BE2C (cell line): ENCODE data around the gene IGFBPL1.

Experiments used
- DNase-seq: peaks from one replicate; pipeline ENCODE4 v3.0.0-alpha.2; 2020
- H3K27me3 ChIP-seq: fragments of 250-450 bp; sonication (Bioruptor Pico); 2 replicates; pipeline ENCODE4 v1.5.1; 2020; ENCODE audit warnings: mild to moderate bottlenecking
- H3K36me3 ChIP-seq: fragments of 250-450 bp; sonication (Bioruptor Pico); 2 replicates; pipeline ENCODE4 v1.5.1; 2020; ENCODE audit warnings: mild to moderate bottlenecking
- H3K4me1 ChIP-seq: fragments of 250-450 bp; sonication (Bioruptor Pico); 2 replicates; pipeline ENCODE4 v1.5.1; 2020
- H3K4me3 ChIP-seq: 2 replicates; pipeline ENCODE4 v1.5.1; 2011; ENCODE audit warnings: low read depth, low read length
- H3K9me3 ChIP-seq: fragments of 250-450 bp; sonication (Bioruptor Pico); 2 replicates; pipeline ENCODE4 v1.5.1; 2020
- TF ChIP-seq, protein P1 (sequence below): IDR thresholded peaks from 2 replicates; pipeline ENCODE4 v1.5.1; 2012; ENCODE audit warnings: mild to moderate bottlenecking, low read depth, low read length

The IGFBPL1 gene

DNA sequence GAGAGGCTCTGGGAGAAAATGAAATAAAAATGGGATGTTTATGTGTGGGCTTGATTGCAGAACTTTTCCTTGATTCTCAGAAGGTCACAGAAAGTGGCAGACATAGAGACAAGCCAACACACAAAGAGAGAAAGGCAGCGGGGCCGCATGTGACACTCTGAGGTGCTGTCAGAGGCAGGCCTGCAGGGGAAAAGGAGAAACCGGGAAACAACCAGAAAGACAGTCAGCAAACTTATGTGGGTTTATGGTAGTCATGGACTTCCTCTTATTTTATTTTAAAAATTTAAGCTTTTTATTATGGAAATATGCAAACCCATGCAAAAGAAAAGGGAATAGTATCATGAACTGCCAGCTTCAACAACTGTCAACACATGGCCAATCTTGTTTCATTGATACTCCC is 16.3 kb upstream of the IGFBPL1 start:
- H3K4me3 ChIP-seq, result no peak overlapping the region
- DNase-seq, result no peak
- no peaks in the 10 kb centered on the region; the same call in 1 of the 2 replicates for H3K9me3 ChIP-seq
- no peaks in the 10 kb centered on the region for H3K4me1 ChIP-seq
- no peaks in the 10 kb centered on the region for H3K27me3 ChIP-seq
- TF ChIP-seq, protein P1, sequence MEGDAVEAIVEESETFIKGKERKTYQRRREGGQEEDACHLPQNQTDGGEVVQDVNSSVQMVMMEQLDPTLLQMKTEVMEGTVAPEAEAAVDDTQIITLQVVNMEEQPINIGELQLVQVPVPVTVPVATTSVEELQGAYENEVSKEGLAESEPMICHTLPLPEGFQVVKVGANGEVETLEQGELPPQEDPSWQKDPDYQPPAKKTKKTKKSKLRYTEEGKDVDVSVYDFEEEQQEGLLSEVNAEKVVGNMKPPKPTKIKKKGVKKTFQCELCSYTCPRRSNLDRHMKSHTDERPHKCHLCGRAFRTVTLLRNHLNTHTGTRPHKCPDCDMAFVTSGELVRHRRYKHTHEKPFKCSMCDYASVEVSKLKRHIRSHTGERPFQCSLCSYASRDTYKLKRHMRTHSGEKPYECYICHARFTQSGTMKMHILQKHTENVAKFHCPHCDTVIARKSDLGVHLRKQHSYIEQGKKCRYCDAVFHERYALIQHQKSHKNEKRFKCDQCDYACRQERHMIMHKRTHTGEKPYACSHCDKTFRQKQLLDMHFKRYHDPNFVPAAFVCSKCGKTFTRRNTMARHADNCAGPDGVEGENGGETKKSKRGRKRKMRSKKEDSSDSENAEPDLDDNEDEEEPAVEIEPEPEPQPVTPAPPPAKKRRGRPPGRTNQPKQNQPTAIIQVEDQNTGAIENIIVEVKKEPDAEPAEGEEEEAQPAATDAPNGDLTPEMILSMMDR, result no peak
- peaks cover 3% of the 10 kb centered on the region; the same call in 1 of the 2 replicates for H3K36me3 ChIP-seq

- H3K4me1 ChIP-seq, result no peaks in the 10 kb centered on the region
Measured at GRCh38 chr9:38439916-38440301, 15.7 kb upstream of the IGFBPL1 start.

GRCh38 chr9:38439291-38439915 is 15.1 kb upstream of the IGFBPL1 start:
- Histone ChIP-seq H3K4me1 (no peaks in the 10 kb centered on the region), H3K9me3 (no peaks in the 10 kb centered on the region; the same call in 1 of the 2 replicates), H3K4me3 (no peak overlapping the region), H3K27me3 (no peaks in the 10 kb centered on the region), H3K36me3 (peaks cover 3% of the 10 kb centered on the region; the same call in 1 of the 2 replicates)
- TF ChIP-seq, protein P1, result no peak
- no peak for DNase-seq

More at GRCh38 chr9:38439916-38440301, 15.7 kb upstream of the IGFBPL1 start:
- no peak for DNase-seq
- TF ChIP-seq, protein P1, result no peak
- Histone ChIP-seq H3K27me3 (no peaks in the 10 kb centered on the region), H3K9me3 (no peaks in the 10 kb centered on the region; the same call in 1 of the 2 replicates), H3K36me3 (peaks cover 3% of the 10 kb centered on the region; the same call in 1 of the 2 replicates), H3K4me3 (no peak overlapping the region)

GRCh38 chr9:38437193-38437823 is 13.1 kb upstream of the IGFBPL1 start:
- no peak overlapping the region for H3K4me3 ChIP-seq
- no peaks in the 10 kb centered on the region for H3K27me3 ChIP-seq

DNA sequence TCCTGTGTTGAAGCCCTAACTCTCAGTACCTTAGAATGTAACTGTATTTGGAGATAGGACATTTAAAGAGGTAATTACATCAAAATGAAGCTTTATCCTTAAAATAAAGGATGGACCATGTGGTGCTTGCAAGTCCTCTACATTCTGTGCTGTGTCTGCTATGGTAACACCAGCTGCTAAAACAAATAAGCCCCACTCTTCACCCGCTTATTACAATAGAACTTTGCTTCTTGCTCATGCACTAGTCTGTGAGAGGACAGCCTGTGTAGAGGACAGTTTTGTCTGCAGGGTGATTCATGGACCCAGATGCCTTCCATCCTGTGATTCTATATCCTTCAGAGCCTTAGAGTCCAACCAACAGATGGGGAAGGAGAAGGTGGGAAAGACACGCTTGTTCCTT is 12.5 kb upstream of the IGFBPL1 start:
- no peaks in the 10 kb centered on the region for H3K27me3 ChIP-seq
- peaks cover 3% of the 10 kb centered on the region; the same call in 1 of the 2 replicates for H3K36me3 ChIP-seq
- no peak overlapping the region for H3K4me3 ChIP-seq
- no peak for DNase-seq
- H3K9me3 ChIP-seq, result no peaks in the 10 kb centered on the region; the same call in 1 of the 2 replicates
- TF ChIP-seq, protein P1, result no peak
- H3K4me1 ChIP-seq, result no peaks in the 10 kb centered on the region

More at GRCh38 chr9:38437193-38437823, 13.1 kb upstream of the IGFBPL1 start:
- TF ChIP-seq, protein P1, result no peak
- Histone ChIP-seq H3K9me3 (no peaks in the 10 kb centered on the region; the same call in 1 of the 2 replicates), H3K36me3 (peaks cover 3% of the 10 kb centered on the region; the same call in 1 of the 2 replicates), H3K4me1 (no peaks in the 10 kb centered on the region)
- no peak for DNase-seq

DNA sequence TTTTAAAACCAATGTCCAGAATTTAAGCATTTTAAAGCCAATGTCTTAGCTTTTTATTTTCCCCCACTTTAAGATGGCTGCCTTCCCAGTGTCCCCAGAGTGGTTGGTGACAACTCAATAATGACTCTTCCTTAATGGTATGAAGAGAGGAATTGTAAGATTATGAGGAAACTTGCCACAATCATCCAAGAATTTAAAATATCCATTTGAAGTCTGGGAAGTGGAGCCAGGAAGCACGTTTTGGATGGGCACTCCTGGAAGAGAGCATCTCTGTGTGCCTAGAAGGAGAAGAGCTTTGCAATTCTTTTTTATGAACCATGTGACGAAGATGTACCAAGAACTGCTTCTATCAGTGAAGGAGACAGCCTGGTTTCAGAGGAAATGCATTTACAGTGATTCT is 11.3 kb upstream of the IGFBPL1 start:
- TF ChIP-seq, protein P1, result no peak
- no peaks in the 10 kb centered on the region; the same call in 1 of the 2 replicates for H3K9me3 ChIP-seq
- H3K4me1 ChIP-seq, result no peaks in the 10 kb centered on the region
- peaks cover 3% of the 10 kb centered on the region; the same call in 1 of the 2 replicates for H3K36me3 ChIP-seq
- H3K27me3 ChIP-seq, result no peaks in the 10 kb centered on the region
- H3K4me3 ChIP-seq, result no peak overlapping the region
- DNase-seq, result no peak
